Tibial artery (tissue), 4 donors: Measurements from ENCODE around the gene FBXO38.

ENCODE experiments used
- DNase-seq, 2 donors: peaks; one replicate each; pipeline ENCODE4 v3.0.0-alpha.2; 2019
- H3K27ac ChIP-seq, 2 donors: fragments of 200-600 bp; sonication (generic) in 1 of 2; 1 replicate in 1 of 2; 2 replicates in 1 of 2; pipeline ENCODE4 v1.5.1; 2018 to 2019; ENCODE audit warnings: mild to moderate bottlenecking in 1 of 2
- H3K27me3 ChIP-seq, 2 donors: fragments of 200-600 bp; sonication (generic) in 1 of 2; one replicate each; pipeline versions ENCODE4 v1.5.1 to v1.6.0; 2016 to 2019
- H3K36me3 ChIP-seq, 3 donors: fragments of 200-600 bp; sonication (generic) in 2 of 3; one replicate each; pipeline ENCODE4 v1.5.1; 2016 to 2019; ENCODE audit warnings: mild to moderate bottlenecking in 2 of 3
- H3K4me1 ChIP-seq, 4 donors: fragments of 200-600 bp; sonication (generic) in 2 of 4; 1 replicate in 3 of 4; 2 replicates in 1 of 4; pipeline ENCODE4 v1.5.1; 2016 to 2019
- H3K4me3 ChIP-seq, 2 donors: fragments of 200-600 bp; sonication (generic) in 1 of 2; 1 replicate in 1 of 2; 2 replicates in 1 of 2; pipeline ENCODE4 v1.5.1; 2018 to 2019; ENCODE audit warnings: mild to moderate bottlenecking in 2 of 2
- H3K9me3 ChIP-seq, 3 donors: fragments of 200-600 bp; sonication (generic) in 1 of 3; one replicate each; pipeline ENCODE4 v1.5.1; 2016 to 2019
- CTCF ChIP-seq, 2 experiments: fragments of 200-600 bp in 1 of 2; fragments of 450-650 bp in 1 of 2; IDR thresholded peaks; one replicate each; pipeline ENCODE4 v1.5.1; 2017 to 2019; ENCODE audit warnings: antibody characterized with exemption in 2 of 2, mild to moderate bottlenecking in 1 of 2, moderate library complexity in 1 of 2
- intact Hi-C: fragments of 100-400 bp; cut with DNase I; formaldehyde crosslinking; loops from one replicate; pipeline ENCODE4 v1.15.0; 2023; ENCODE audit warnings: low total_unique reads

FBXO38 gene

GRCh38 chr5:148343603-148344487 lies 39.9 kb upstream of the FBXO38 start:
- H3K4me1 ChIP-seq, result peaks cover 0 to 8% (median 4%) of the 10 kb centered on the region in 4 donors
- intact Hi-C loops, result no loop called here
- H3K36me3 ChIP-seq, result no peaks in the 10 kb centered on the region
- DNase-seq, result no peak
- no peak overlapping the region for H3K27ac ChIP-seq
- H3K4me3 ChIP-seq, result no peak overlapping the region
- no peaks in the 10 kb centered on the region for H3K9me3 ChIP-seq
- H3K27me3 ChIP-seq, result no peaks in the 10 kb centered on the region
- TF ChIP-seq CTCF (IDR thresholded peaks at IDR 0.05), result no peak

DNA sequence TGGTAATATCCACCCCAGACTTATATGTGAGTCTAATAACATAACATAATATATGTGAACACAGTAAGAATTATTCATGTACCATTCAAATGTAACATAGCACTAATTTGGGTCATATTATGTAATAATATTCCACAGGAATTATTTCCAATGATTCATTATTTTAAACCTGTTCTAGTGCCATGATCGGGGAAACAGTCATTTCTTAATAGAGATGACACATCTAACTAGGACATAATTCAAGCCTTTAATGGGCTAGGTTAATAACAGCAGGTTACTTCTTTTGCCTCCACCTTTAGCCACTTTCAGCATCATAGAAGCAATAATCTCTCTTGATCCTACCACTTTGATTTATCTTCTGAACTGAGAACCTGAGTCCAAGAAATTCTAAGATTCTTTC lies 36.1 kb upstream of the FBXO38 start:
- H3K4me1 ChIP-seq, result peaks cover 0 to 8% (median 4%) of the 10 kb centered on the region in 4 donors
- no peak for TF ChIP-seq CTCF (IDR thresholded peaks at IDR 0.05)
- H3K9me3 ChIP-seq, result no peaks in the 10 kb centered on the region
- no peaks in the 10 kb centered on the region for H3K27me3 ChIP-seq
- no peak overlapping the region for H3K4me3 ChIP-seq
- no peaks in the 10 kb centered on the region for H3K36me3 ChIP-seq
- no peak for DNase-seq
- no peak overlapping the region for H3K27ac ChIP-seq
- intact Hi-C loops, result no loop called here

DNA sequence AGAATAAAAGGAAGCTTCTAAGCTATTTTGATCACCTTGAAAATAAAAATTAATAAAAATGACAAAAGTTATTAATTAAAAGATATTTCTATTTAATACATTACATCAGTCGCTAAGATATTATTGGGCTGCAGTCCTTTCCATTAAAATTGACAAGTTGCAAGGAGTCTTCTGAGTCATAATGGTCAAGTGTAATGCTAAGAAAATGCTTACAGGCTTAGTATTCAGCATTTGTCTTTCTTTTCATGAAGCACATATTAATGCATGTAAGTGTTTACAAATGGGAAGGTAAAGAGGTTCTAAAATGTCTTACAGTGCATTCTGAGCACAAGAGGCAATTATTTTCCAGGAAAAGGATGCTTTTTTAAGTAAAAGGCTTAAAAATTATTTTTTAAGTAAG lies 31.1 kb upstream of the FBXO38 start:
- intact Hi-C loops, result no loop called here
- no peaks in the 10 kb centered on the region for H3K4me1 ChIP-seq
- no peak for DNase-seq
- no peak for TF ChIP-seq CTCF (IDR thresholded peaks at IDR 0.05)
- no peaks in the 10 kb centered on the region for H3K36me3 ChIP-seq
- no peak overlapping the region for H3K4me3 ChIP-seq
- H3K27me3 ChIP-seq, result no peaks in the 10 kb centered on the region
- no peak overlapping the region for H3K27ac ChIP-seq
- H3K9me3 ChIP-seq, result no peaks in the 10 kb centered on the region

DNA sequence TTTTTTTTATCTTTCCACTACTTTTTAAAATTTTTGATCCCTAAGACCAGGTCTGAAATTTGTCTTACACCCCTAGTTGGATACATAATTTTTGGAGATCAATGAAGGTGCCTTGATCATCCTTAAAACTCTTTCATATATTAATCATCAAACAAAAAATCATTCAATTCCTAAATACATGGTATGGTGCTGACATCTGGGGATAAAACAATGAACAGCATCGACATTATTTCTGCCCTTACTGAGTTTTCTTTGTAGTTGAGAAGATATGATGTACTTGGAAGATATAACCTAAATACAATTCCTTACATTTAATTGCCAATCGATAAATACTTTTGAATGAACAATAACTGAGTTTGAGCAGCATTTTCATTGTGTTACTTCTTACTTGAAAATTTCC lies 30.1 kb upstream of the FBXO38 start:
- no peak for DNase-seq
- Histone ChIP-seq H3K27me3 (no peaks in the 10 kb centered on the region), H3K36me3 (no peaks in the 10 kb centered on the region), H3K9me3 (no peaks in the 10 kb centered on the region), H3K4me1 (no peaks in the 10 kb centered on the region), H3K27ac (no peak overlapping the region), H3K4me3 (no peak overlapping the region)
- no peak for TF ChIP-seq CTCF (IDR thresholded peaks at IDR 0.05)
- intact Hi-C loops, result no loop called here

- H3K36me3 ChIP-seq, result no peaks in the 10 kb centered on the region
- H3K4me3 ChIP-seq, result no peak overlapping the region
- TF ChIP-seq CTCF (IDR thresholded peaks at IDR 0.05), result no peak
- no peaks in the 10 kb centered on the region for H3K27me3 ChIP-seq
- H3K27ac ChIP-seq, result no peak overlapping the region
- DNase-seq, result no peak
- intact Hi-C loops, result no loop called here
- peaks cover 0 to 16% (median 0%) of the 10 kb centered on the region in 3 donors for H3K9me3 ChIP-seq
- H3K4me1 ChIP-seq, result no peaks in the 10 kb centered on the region
These were observed 19.4 kb upstream of the FBXO38 start for GRCh38 chr5:148364343-148364742.
